Activated naive CD4-positive, alpha-beta T cell treated with anti-CD3 and anti-CD28 coated beads, Interleukin-2, amount 50 U/mL, for 72 hours (primary cell): ENCODE measurements around the gene ZBTB16. TPM values are rescaled to one million over a fixed set of nuclear protein-coding genes. Genes with fewer than 3 reads are reported as not detected.

Experiments
- ATAC-seq, 2 donors: fragments of 150-1000 bp; cut with Tn5 transposase; 2 replicates each; pipeline ENCODE4 v1.10.0; 2021; ENCODE audit warnings: mild to moderate bottlenecking in 2 of 2, moderate library complexity in 2 of 2
- DNase-seq, 2 donors: peaks; one replicate each; pipeline ENCODE4 v3.0.0; 2021 to 2022; ENCODE audit warnings: low spot score in 2 of 2
- H3K27ac Mint-ChIP-seq, 2 donors: one replicate each; pipeline ENCODE4 v1.8.0; 2022; ENCODE audit warnings: mild to moderate bottlenecking in 2 of 2, mixed read lengths in 2 of 2
- H3K36me3 Mint-ChIP-seq, 2 donors: one replicate each; pipeline ENCODE4 v1.8.0; 2022; ENCODE audit warnings: mixed read lengths in 2 of 2
- H3K9me3 Mint-ChIP-seq, 2 donors: one replicate each; pipeline ENCODE4 v1.8.0; 2022; ENCODE audit warnings: mixed read lengths in 2 of 2
- total RNA-seq, 2 donors: library from RNA; stranded (reverse); gene quantifications; one replicate each; pipeline ENCODE4 v1.2.3, GENCODE V29; 2022

ZBTB16 gene
- total RNA-seq, 2 donors from 2014 or later: 0.99 to 3.1 TPM

DNA sequence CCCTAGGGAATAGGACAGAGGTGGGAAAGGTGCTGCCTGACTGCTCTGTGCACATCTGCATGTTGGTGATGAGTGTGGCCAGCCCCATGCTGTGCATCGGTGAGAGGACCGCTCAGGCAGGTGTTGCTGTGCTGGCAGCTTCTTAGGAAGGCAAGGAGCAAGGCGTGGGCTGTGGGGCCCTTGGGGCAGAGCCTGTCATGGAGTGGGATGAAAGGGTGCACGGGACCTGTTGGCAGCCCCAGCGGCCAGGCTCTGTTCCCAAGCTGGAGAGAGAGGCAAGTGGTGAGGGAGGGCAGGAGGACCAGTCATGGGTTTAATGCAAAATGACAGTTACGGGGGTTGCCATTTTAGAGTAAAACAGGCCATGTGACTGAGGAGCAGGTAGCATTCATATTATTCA lies 78.3 kb downstream of the ZBTB16 start:
- ATAC-seq (no peak), DNase-seq (no peak)
- peak overlapping the region in 1 of 2 donors; percentile 36 for H3K27ac Mint-ChIP-seq
- peaks cover 0 to 4% of the 10 kb centered on the region in 2 donors for H3K36me3 Mint-ChIP-seq
- peaks cover 0 to 12% of the 10 kb centered on the region in 2 donors for H3K9me3 Mint-ChIP-seq

GRCh38 chr11:114138411-114138810 lies 78.9 kb downstream of the ZBTB16 start:
- no peak for DNase-seq
- H3K36me3 Mint-ChIP-seq: peaks cover 0 to 4% of the 10 kb centered on the region in 2 donors
- H3K9me3 Mint-ChIP-seq: peaks cover 0 to 12% of the 10 kb centered on the region in 2 donors
- ATAC-seq: no peak
- H3K27ac Mint-ChIP-seq: no peak overlapping the region

GRCh38 chr11:114140826-114141225 lies 81.3 kb downstream of the ZBTB16 start:
- DNase-seq (no peak), ATAC-seq (no peak)
- H3K27ac Mint-ChIP-seq: no peak overlapping the region
- H3K36me3 Mint-ChIP-seq: peaks cover 0 to 4% of the 10 kb centered on the region in 2 donors
- H3K9me3 Mint-ChIP-seq: peaks cover 0 to 7% of the 10 kb centered on the region in 2 donors

DNA sequence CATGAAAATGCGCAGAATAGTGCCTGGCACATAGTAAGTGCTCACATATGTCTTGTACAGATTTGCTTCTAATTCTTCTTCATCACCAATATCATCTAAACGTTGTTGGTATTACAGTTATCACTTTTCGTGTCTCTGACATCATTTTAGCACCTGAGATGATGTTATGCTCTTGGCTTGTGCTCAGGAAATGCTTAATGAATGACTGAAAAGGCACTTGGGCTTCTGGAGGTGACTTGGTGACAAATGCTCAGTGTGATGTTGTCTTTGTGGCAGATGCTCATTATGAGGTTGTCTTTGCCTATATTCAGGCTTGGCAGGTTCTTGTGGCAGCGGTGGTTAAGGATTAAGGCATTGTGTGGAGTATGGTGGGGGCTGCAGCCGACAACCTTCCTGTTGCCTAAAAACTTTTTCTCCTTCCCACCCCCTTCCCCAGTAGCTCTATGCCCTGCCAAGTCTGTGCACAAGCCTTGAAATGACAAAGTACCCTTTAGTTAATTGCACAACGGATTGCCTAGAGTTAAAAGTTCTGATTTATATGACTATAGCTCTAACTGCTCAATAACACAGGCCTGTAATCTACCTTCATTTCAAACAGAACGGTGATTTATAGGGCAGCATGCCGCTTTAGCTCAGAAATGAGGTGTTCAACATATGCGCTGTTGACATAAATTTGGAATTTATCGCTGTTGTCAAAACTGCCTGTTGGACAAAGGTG lies 82.5 kb downstream of the ZBTB16 start:
- no peak overlapping the region for H3K27ac Mint-ChIP-seq
- ATAC-seq: no peak
- peaks cover 0 to 7% of the 10 kb centered on the region in 2 donors for H3K9me3 Mint-ChIP-seq
- no peak for DNase-seq
- H3K36me3 Mint-ChIP-seq: peaks cover 0 to 4% of the 10 kb centered on the region in 2 donors

DNA sequence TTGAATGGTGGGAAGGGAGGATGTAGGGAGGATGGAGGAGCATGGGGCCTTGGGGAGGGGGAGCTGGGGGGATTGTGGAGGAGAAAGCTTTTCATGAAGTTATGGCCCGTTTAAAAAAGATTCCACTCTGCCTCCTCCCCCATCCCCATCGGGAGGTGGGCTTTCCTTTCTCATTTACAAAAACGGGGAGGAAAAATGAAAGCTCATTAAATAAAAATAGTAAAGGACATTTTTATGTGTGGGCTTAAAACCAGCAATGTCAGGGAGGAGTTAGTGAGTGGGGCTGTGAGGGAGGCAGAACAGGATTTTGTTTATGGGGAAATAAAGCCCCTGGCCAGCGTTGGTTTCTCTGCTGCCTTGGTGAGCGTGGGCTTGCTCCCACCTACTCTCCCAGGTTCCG lies 83.2 kb downstream of the ZBTB16 start:
- Mint-ChIP-seq H3K36me3 (peaks cover 0 to 4% of the 10 kb centered on the region in 2 donors), H3K9me3 (peaks cover 0 to 7% of the 10 kb centered on the region in 2 donors), H3K27ac (no peak overlapping the region)
- DNase-seq (no peak), ATAC-seq (no peak)

DNA sequence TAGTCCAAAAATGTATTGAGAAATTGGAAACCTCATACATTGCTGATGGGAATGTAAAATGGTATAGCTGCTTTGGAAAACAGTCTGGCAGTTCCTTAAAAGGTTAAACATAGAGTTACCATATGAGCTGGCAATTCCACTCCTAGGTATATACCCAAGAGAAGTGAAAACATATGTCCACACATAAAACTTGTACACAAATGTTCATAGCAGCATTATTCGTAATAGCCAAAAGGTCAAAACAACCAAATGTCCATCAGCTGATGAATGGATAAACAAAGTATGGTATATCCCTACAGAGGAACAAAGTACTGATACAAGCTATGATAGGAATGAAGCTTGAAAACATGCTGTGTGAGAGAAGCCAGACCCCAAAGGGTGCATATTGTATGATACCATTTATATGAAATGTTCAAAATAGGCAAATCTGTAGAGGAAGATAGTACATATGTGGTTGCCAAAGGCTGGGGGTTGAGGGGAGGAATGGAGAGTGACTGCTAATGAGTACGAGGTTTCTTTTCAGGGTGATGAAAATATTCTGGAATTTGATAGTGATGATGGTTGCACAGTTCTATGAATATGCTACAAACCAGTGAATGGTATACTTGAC lies 85.8 kb downstream of the ZBTB16 start:
- Mint-ChIP-seq H3K27ac (no peak overlapping the region), H3K9me3 (peaks cover 0 to 7% of the 10 kb centered on the region in 2 donors), H3K36me3 (peaks cover 0 to 4% of the 10 kb centered on the region in 2 donors)
- no peak for ATAC-seq
- no peak for DNase-seq

DNA sequence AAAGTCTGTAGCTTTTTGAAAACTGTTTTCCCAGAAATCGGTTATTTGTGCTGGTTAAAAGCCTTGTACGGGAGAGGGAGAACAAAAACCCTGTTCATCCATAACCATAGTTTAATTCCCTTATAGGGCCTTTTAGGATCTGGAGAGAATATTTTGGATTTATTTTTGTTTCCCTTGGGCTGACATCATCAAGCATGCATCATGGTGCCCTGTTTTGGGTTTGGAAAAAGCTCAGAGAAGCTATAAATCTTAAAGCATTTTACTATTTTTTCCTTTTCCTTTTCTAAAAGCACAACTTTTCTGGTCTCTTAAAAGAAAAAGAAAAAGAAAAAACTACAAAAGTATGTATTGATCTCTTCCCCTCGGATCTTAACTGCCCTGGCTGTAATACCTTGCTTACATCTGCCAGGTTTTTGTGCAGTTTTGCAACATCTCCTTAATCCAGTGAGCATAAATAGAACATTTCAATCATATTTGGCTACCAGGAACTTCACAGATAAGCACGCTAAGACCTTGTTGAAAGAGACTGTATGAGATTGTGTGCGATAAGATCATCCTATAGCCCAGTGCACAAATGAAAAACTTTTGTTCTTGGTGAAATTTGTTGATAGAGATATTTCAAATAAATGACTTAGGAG lies 88.0 kb downstream of the ZBTB16 start:
- ATAC-seq (no peak), DNase-seq (no peak)
- Mint-ChIP-seq H3K9me3 (no peaks in the 10 kb centered on the region), H3K27ac (no peak overlapping the region), H3K36me3 (no peaks in the 10 kb centered on the region)

- no peak for DNase-seq
- H3K36me3 Mint-ChIP-seq: no peaks in the 10 kb centered on the region
- ATAC-seq: no peak
These were observed 88.5 kb downstream of the ZBTB16 start for GRCh38 chr11:114148013-114148382.

GRCh38 chr11:114149689-114150407 lies 90.3 kb downstream of the ZBTB16 start:
- H3K36me3 Mint-ChIP-seq: no peaks in the 10 kb centered on the region
- no peaks in the 10 kb centered on the region for H3K9me3 Mint-ChIP-seq
- DNase-seq (no peak), ATAC-seq (no peak)
- H3K27ac Mint-ChIP-seq: no peak overlapping the region

More at GRCh38 chr11:114148013-114148382, 88.5 kb downstream of the ZBTB16 start:
- Mint-ChIP-seq H3K9me3 (no peaks in the 10 kb centered on the region), H3K27ac (no peak overlapping the region)

- no peaks in the 10 kb centered on the region for H3K9me3 Mint-ChIP-seq
- ATAC-seq: no peak
- no peaks in the 10 kb centered on the region for H3K36me3 Mint-ChIP-seq
These were observed 91.2 kb downstream of the ZBTB16 start for GRCh38 chr11:114150671-114151070.

GRCh38 chr11:114151631-114152030 lies 92.1 kb downstream of the ZBTB16 start:
- Mint-ChIP-seq H3K9me3 (no peaks in the 10 kb centered on the region), H3K27ac (no peak overlapping the region), H3K36me3 (no peaks in the 10 kb centered on the region)
- DNase-seq (no peak), ATAC-seq (no peak)

More at GRCh38 chr11:114150671-114151070, 91.2 kb downstream of the ZBTB16 start:
- no peak overlapping the region for H3K27ac Mint-ChIP-seq
- DNase-seq: no peak

DNA sequence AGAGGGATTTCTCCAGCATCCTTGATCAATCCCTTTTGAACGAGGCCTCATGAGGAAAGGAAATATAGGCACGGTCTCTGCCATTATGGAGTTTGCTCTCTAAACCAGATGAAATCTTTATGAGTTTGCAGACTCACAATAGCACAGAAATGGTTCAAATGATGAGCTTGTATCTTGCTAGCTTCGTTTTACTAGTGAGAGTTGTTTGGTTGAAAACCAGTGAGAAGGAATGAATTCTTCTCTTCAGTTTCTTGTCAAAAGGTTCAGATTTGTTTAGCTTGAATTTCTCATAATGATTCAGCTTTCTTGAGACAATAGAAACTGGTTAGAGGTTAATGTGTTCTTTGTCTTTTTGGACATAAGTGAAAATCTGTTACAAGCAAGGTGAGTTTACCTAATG lies 92.7 kb downstream of the ZBTB16 start:
- no peak for ATAC-seq
- Mint-ChIP-seq H3K36me3 (no peaks in the 10 kb centered on the region), H3K27ac (no peak overlapping the region), H3K9me3 (no peaks in the 10 kb centered on the region)
- no peak for DNase-seq

GRCh38 chr11:114152785-114153184 lies 93.3 kb downstream of the ZBTB16 start:
- H3K36me3 Mint-ChIP-seq: no peaks in the 10 kb centered on the region
- H3K27ac Mint-ChIP-seq: no peak overlapping the region
- H3K9me3 Mint-ChIP-seq: no peaks in the 10 kb centered on the region
- ATAC-seq (no peak), DNase-seq (no peak)

- ATAC-seq: no peak
- Mint-ChIP-seq H3K9me3 (no peaks in the 10 kb centered on the region), H3K27ac (no peak overlapping the region), H3K36me3 (no peaks in the 10 kb centered on the region)
- DNase-seq: no peak
These were observed 93.7 kb downstream of the ZBTB16 start for GRCh38 chr11:114153224-114153623.

DNA sequence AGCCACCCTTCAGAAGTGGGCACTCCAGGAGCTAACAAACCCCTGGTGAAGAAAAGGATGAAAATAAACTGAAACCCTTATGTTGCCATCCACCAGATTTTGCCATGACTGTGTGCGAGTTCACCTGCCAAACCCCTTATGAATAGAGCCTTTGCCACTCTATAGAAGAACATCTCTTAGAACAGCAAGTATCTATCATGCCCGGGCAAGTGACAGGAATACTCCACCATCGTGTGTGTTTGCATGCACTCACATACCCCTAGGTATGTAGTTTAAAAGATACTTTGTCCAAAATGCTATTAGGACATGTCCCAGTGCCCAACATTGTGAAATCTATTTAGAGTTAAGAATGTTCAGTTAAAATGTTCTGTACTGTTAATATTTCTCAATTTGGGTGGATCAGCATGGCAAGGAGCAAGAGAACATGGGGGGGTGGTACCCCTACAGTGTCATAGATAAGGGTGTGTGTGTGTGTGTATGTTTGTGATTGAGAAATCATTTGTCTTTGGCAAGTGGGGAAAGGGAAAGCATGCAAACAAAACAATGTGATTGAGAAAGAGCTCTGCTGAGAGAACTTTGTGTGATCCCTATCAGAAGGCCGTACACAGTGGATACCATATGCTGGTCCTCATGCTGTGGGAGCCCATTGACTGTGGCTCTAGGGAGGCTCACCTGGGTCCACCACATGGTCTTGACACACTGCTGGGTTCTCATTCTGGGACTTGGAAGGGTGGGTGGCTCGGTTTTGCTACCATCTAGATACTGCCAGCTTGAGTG lies 94.9 kb downstream of the ZBTB16 start:
- no peak overlapping the region for H3K27ac Mint-ChIP-seq
- no peaks in the 10 kb centered on the region for H3K36me3 Mint-ChIP-seq
- no peak for DNase-seq
- ATAC-seq: no peak
- H3K9me3 Mint-ChIP-seq: peaks cover 0 to 4% of the 10 kb centered on the region in 2 donors

DNA sequence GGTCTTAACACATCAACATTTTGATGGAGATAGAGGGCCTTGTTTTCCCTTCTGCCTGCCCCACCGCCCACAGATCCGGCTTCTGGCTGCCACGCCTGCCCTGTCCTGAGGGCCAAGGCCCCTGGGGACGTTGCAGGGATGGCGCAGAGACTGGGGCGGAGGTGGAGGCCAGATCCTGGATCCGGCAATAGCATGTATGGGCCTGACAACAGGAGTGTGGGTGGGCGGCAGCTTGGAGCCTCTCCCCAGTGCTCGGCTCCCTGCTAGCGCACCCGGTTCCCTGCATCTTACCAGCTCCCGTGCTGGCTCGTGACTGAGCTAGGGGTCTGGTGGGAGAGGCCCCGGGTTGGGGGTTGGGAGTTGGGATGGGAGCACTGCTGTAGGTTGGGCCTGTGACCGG lies 95.6 kb downstream of the ZBTB16 start:
- no peak for ATAC-seq
- H3K27ac Mint-ChIP-seq: no peak overlapping the region
- H3K9me3 Mint-ChIP-seq: peaks cover 0 to 4% of the 10 kb centered on the region in 2 donors
- no peaks in the 10 kb centered on the region for H3K36me3 Mint-ChIP-seq
- no peak for DNase-seq
